ENCODE measurements around the gene PDE7B. TPM values are rescaled to one million over a fixed set of nuclear protein-coding genes. Genes with fewer than 3 reads are reported as not detected.

PDE7B gene
- total RNA-seq, 1 donor from 2014 or later: 0.62 TPM

DNA sequence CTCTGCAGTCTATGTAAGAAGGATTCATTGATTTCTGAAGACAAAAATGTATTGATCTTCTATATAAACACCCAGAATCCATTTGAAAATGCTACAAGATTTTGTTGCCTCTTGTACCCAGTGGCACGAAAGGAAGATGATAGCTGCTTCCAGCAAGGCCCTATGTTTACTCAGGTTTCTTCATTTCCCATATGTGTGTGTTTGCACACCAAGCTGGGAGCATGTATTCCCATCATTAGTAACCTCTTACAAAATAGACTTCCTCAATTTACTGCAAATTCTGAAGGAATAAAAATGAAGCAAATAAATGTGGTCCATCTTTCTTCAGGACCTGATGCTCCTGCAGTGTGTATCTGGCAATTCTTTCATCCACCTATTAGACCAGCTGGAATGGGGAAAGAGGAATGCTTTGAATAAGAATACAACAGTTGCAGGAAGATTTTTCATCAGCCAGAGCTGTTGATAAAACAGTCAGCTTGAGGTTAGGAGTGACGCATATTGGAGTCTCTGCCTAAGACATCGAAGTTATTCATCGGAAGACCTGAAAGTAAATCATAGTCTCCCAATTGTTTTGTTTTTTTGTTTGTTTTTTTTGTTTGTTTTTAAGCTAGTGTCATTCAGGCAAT lies 132.3 kb downstream of the PDE7B start:
- no peak overlapping the region for H3K27ac Mint-ChIP-seq (ENCODE audit: unreplicated experiment)
- H3K9me3 Mint-ChIP-seq (ENCODE audit: unreplicated experiment): no peaks in the 10 kb centered on the region
- no peak overlapping the region for H3K4me3 Mint-ChIP-seq (ENCODE audit: unreplicated experiment)
- H3K27me3 Mint-ChIP-seq (ENCODE audit: unreplicated experiment): no peaks in the 10 kb centered on the region
- no peaks in the 10 kb centered on the region for H3K36me3 Mint-ChIP-seq (ENCODE audit: low read depth, unreplicated experiment)
- peaks cover under 1% of the 10 kb centered on the region for H3K4me1 Mint-ChIP-seq (ENCODE audit: unreplicated experiment)
- TF ChIP-seq CTCF (IDR thresholded peaks at IDR 0.05; ENCODE audit: unreplicated experiment): no peak
- DNase-seq (ENCODE audit: low spot score): no peak

- DNase-seq (ENCODE audit: low spot score): no peak
- Mint-ChIP-seq H3K9me3 (ENCODE audit: unreplicated experiment) (no peaks in the 10 kb centered on the region), H3K27me3 (ENCODE audit: unreplicated experiment) (no peaks in the 10 kb centered on the region), H3K27ac (ENCODE audit: unreplicated experiment) (no peak overlapping the region), H3K4me3 (ENCODE audit: unreplicated experiment) (no peak overlapping the region), H3K36me3 (ENCODE audit: low read depth, unreplicated experiment) (no peaks in the 10 kb centered on the region), H3K4me1 (ENCODE audit: unreplicated experiment) (no peaks in the 10 kb centered on the region)
- no peak for TF ChIP-seq CTCF (IDR thresholded peaks at IDR 0.05; ENCODE audit: unreplicated experiment)
These were observed 134.0 kb downstream of the PDE7B start for GRCh38 chr6:135985471-135985870.

DNA sequence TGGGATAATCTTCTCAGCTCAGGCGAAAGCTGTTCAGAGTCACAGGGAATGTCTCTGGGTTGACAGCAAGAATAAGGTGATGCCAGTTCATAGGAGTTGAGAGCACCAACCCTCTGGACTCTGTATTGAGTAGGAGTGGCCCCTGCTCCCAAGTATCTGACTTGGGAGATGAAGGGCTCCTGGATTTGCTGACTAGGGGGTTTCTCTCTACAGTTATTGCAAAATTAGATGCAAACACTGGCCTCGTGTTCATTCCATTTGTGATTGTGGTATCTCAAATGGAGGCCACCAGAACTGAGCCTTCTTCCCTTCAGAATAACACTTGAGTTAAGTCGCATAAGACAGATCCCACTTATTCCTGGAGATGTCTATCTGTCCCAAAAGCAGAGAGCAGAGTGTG lies 135.7 kb downstream of the PDE7B start:
- Mint-ChIP-seq H3K4me3 (ENCODE audit: unreplicated experiment) (no peak overlapping the region), H3K9me3 (ENCODE audit: unreplicated experiment) (no peaks in the 10 kb centered on the region), H3K27me3 (ENCODE audit: unreplicated experiment) (no peaks in the 10 kb centered on the region), H3K36me3 (ENCODE audit: low read depth, unreplicated experiment) (no peaks in the 10 kb centered on the region), H3K4me1 (ENCODE audit: unreplicated experiment) (no peaks in the 10 kb centered on the region), H3K27ac (ENCODE audit: unreplicated experiment) (no peak overlapping the region)
- DNase-seq (ENCODE audit: low spot score): no peak
- TF ChIP-seq CTCF (IDR thresholded peaks at IDR 0.05; ENCODE audit: unreplicated experiment): no peak

- H3K27me3 Mint-ChIP-seq (ENCODE audit: unreplicated experiment): peaks cover 4% of the 10 kb centered on the region
- no peaks in the 10 kb centered on the region for H3K9me3 Mint-ChIP-seq (ENCODE audit: unreplicated experiment)
- no peaks in the 10 kb centered on the region for H3K36me3 Mint-ChIP-seq (ENCODE audit: low read depth, unreplicated experiment)
- peaks cover 5% of the 10 kb centered on the region for H3K4me1 Mint-ChIP-seq (ENCODE audit: unreplicated experiment)
- no peak overlapping the region for H3K4me3 Mint-ChIP-seq (ENCODE audit: unreplicated experiment)
- TF ChIP-seq CTCF (IDR thresholded peaks at IDR 0.05; ENCODE audit: unreplicated experiment): no peak
- DNase-seq (ENCODE audit: low spot score): no peak
- H3K27ac Mint-ChIP-seq (ENCODE audit: unreplicated experiment): no peak overlapping the region
These were observed 138.9 kb downstream of the PDE7B start for GRCh38 chr6:135990439-135990838.

GRCh38 chr6:135990855-135991464 lies 139.5 kb downstream of the PDE7B start:
- no peaks in the 10 kb centered on the region for H3K36me3 Mint-ChIP-seq (ENCODE audit: low read depth, unreplicated experiment)
- H3K4me1 Mint-ChIP-seq (ENCODE audit: unreplicated experiment): peaks cover 5% of the 10 kb centered on the region
- peaks cover 4% of the 10 kb centered on the region for H3K27me3 Mint-ChIP-seq (ENCODE audit: unreplicated experiment)
- H3K27ac Mint-ChIP-seq (ENCODE audit: unreplicated experiment): no peak overlapping the region
- no peak overlapping the region for H3K4me3 Mint-ChIP-seq (ENCODE audit: unreplicated experiment)
- H3K9me3 Mint-ChIP-seq (ENCODE audit: unreplicated experiment): no peaks in the 10 kb centered on the region
- DNase-seq (ENCODE audit: low spot score): no peak
- TF ChIP-seq CTCF (IDR thresholded peaks at IDR 0.05; ENCODE audit: unreplicated experiment): no peak

Data from endothelial cell (in vitro differentiated cells).